Suprapubic skin (tissue), 4 donors: ENCODE data around the gene DDX23. TPM values are rescaled to one million over a fixed set of nuclear protein-coding genes. Genes with fewer than 3 reads are reported as not detected.

ENCODE experiments used
- DNase-seq, 2 donors: peaks; one replicate each; pipeline ENCODE4 v3.0.0-alpha.2; 2019; ENCODE audit warnings: low spot score in 2 of 2
- H3K27ac ChIP-seq: fragments of 200-600 bp; sonication (generic); one replicate; pipeline ENCODE4 v1.5.1; 2019
- H3K27me3 ChIP-seq: fragments of 200-600 bp; sonication (generic); one replicate; pipeline ENCODE4 v1.5.1; 2019
- H3K36me3 ChIP-seq: fragments of 200-600 bp; sonication (generic); one replicate; pipeline ENCODE4 v1.5.1; 2019
- H3K4me1 ChIP-seq: fragments of 200-600 bp; sonication (generic); one replicate; pipeline ENCODE4 v1.5.1; 2019
- H3K4me3 ChIP-seq: fragments of 200-600 bp; sonication (generic); one replicate; pipeline ENCODE4 v1.5.1; 2019; ENCODE audit warnings: mild to moderate bottlenecking
- H3K9me3 ChIP-seq: fragments of 200-600 bp; sonication (generic); one replicate; pipeline ENCODE4 v1.5.1; 2019
- EP300 ChIP-seq: sonication (generic); formaldehyde crosslinking; IDR thresholded peaks from one replicate; pipeline ENCODE4 v1.6.1; 2017; ENCODE audit warnings: antibody characterized with exemption
- POLR2A ChIP-seq, 2 donors: fragments of 450-650 bp; IDR thresholded peaks; one replicate each; pipeline ENCODE4 v1.6.1; 2017; ENCODE audit warnings: antibody characterized with exemption in 2 of 2, mild to moderate bottlenecking in 2 of 2, moderate library complexity in 2 of 2
- POLR2AphosphoS5 ChIP-seq, 3 donors: sonication (generic); formaldehyde crosslinking; IDR thresholded peaks; one replicate each; pipeline ENCODE4 v1.6.1; 2017; ENCODE audit warnings: antibody characterized with exemption in 3 of 3
- WGBS: methylation state at CpG from one replicate; pipeline ENCODE4 v1.1.5; 2018; 5-methylcytosine and 5-hydroxymethylcytosine counted together
- total RNA-seq, 4 donors: library from RNA; depleted of rRNA; stranded (reverse); fragments of >200 nt; gene quantifications; one replicate each; pipeline ENCODE4 v1.1.0, GENCODE V29; 2016
- TF ChIP-seq, protein P1 (sequence below), 2 donors: fragments of 200-600 bp in 1 of 2; fragments of 450-650 bp in 1 of 2; sonication (generic) in 1 of 2; IDR thresholded peaks; one replicate each; pipeline ENCODE4 v1.5.1; 2016 to 2019; ENCODE audit warnings: antibody characterized with exemption in 2 of 2, mild to moderate bottlenecking in 1 of 2, moderate library complexity in 1 of 2

The DDX23 gene
- total RNA-seq, 4 donors from 2014 or later, result 55.0 to 125 (median 62.2) TPM

DNA sequence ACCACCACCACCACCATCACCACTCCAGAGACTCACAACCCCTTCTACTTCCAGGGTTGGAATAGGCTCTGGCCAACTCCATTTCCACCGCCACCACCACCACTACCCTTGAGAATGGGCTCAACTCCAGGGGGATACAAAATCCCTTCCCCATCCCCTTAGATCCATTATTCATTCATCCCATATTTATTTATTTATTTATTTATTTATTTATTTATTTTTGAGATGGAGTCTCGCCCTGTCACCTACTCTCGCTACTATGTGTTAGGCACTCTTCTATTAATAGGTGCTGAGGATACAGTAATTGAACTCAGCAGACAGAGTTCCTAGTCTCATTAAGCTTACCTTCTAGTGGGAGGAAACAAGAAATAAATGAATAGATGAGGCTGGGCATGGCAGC lies 58.3 kb downstream of the DDX23 start:
- no peak overlapping the region for H3K4me3 ChIP-seq
- no peak overlapping the region for H3K27ac ChIP-seq
- WGBS, result 92% methylated on average over 3 of the region's 3 CpGs
- H3K27me3 ChIP-seq, result no peaks in the 10 kb centered on the region
- DNase-seq, result no peak
- H3K4me1 ChIP-seq, result peaks cover 9% of the 10 kb centered on the region
- TF ChIP-seq, protein P1, sequence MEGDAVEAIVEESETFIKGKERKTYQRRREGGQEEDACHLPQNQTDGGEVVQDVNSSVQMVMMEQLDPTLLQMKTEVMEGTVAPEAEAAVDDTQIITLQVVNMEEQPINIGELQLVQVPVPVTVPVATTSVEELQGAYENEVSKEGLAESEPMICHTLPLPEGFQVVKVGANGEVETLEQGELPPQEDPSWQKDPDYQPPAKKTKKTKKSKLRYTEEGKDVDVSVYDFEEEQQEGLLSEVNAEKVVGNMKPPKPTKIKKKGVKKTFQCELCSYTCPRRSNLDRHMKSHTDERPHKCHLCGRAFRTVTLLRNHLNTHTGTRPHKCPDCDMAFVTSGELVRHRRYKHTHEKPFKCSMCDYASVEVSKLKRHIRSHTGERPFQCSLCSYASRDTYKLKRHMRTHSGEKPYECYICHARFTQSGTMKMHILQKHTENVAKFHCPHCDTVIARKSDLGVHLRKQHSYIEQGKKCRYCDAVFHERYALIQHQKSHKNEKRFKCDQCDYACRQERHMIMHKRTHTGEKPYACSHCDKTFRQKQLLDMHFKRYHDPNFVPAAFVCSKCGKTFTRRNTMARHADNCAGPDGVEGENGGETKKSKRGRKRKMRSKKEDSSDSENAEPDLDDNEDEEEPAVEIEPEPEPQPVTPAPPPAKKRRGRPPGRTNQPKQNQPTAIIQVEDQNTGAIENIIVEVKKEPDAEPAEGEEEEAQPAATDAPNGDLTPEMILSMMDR (IDR thresholded peaks at IDR 0.05), result no peak
- TF ChIP-seq EP300 (no peak), POLR2AphosphoS5 (IDR thresholded peaks at IDR 0.05) (no peak)
- H3K36me3 ChIP-seq, result no peaks in the 10 kb centered on the region
- H3K9me3 ChIP-seq, result no peaks in the 10 kb centered on the region

DNA sequence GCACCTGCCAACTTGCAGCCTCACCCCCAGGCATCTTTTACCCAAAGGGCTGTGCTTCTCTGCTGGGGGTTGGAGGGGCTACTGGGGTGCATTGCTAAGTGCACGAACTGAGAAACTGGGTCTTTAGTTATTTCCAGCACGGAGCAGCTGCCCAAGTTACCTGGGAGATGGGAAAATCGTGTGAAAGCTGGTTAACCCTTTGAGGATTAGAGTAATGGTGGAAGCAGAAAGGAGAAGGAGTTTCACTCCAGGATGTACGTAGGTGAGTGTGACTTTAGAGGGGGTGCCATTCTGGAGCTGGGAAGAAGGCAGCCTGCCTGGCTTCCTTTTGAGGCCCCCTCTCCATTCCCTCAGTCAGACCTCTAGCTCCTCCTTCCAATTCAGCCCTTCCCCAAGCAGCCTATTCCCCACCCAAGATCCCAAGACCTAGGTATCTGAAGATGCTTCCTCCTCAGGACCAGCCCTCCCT lies 62.1 kb downstream of the DDX23 start:
- no peaks in the 10 kb centered on the region for H3K36me3 ChIP-seq
- TF ChIP-seq, protein P1 (IDR thresholded peaks at IDR 0.05), result no peak
- TF ChIP-seq POLR2A (IDR thresholded peaks at IDR 0.05), result no peak
- TF ChIP-seq EP300, result no peak
- TF ChIP-seq POLR2AphosphoS5 (IDR thresholded peaks at IDR 0.05), result no peak
- H3K27ac ChIP-seq, result no peak overlapping the region
- no peak for DNase-seq
- no peaks in the 10 kb centered on the region for H3K27me3 ChIP-seq
- no peaks in the 10 kb centered on the region for H3K9me3 ChIP-seq
- WGBS, result 16% methylated on average over 4 of the region's 4 CpGs
- peaks cover 33% of the 10 kb centered on the region for H3K4me1 ChIP-seq
- peak overlapping the region; percentile 82 for H3K4me3 ChIP-seq

DNA sequence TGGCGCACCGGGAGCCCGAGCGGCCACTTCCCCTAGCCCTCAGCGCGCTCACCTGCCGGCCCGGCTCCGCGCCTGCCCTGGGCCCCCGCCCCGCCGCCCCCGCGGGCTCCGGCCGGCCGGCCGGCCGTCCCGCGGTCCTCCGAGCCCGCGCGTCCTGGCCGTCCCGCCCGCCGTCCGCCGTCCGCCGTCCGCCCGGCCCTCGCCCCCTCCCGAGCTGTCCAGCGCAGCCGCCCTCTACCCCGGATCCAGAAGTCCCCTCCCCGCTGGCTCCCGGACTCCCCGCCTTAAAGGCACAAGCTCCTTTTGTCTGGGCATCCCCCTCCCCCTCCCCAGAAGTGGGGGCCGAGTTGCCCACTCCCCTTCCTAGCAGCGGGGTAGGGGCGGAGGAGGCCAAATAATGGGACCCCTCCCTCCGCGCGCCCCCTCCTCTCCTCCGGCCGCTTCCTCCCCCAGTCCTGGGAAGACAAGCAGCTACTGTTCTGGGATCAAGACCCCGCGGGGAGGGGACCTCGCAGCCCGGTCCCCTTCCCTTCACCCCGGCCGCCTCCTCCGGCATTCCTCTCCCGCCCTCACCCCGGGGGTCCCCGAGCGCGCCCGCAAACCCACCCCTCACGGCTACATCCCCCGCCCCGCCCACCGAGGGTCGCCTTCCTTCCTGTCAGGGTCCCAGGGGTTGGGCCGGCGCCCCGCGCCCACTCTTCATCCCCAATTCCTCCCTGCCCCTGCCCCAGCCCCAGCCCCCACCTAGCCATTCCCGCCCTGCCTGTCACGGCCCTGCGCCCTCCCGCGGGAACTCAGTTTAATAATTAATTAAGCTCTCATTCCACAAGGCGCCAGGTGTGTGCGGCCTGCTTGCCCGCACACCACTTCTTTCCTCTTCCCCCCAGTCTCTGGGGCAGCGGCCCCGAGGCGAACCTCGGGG lies 62.8 kb downstream of the DDX23 start, which contains the start of gene ADCY6:
ADCY6 (minus strand) TSS at position 236 of the 922 bp plus-strand sequence. CDS start 5,655 bp downstream, outside the sequence.
- no peak for TF ChIP-seq POLR2AphosphoS5 (IDR thresholded peaks at IDR 0.05)
- TF ChIP-seq, protein P1 (IDR thresholded peaks at IDR 0.05), result no peak
- no peak for TF ChIP-seq EP300
- TF ChIP-seq POLR2A (IDR thresholded peaks at IDR 0.05), result no peak

DNA sequence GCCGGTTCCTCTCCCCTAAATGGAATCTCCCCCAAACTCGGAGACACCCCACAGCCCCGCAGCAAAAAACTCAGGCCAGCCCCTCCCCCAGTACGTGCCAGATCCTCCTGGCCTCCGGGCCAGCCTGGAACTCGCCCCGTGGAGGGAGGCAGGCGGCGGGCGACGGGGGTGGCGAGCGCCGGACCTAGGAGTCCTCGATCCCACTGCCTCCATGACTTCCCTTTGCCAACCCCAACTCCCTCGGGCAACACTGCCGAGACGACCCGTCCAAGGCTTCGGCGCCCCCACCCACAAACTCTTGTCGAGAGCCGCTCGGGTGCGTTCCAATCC lies 63.5 kb downstream of the DDX23 start:
- no peak for DNase-seq
- peak overlapping the region; percentile 86 for H3K27ac ChIP-seq
- H3K27me3 ChIP-seq, result no peaks in the 10 kb centered on the region
- peak overlapping the region; percentile 82 for H3K4me3 ChIP-seq
- H3K9me3 ChIP-seq, result no peaks in the 10 kb centered on the region
- H3K4me1 ChIP-seq, result peaks cover 33% of the 10 kb centered on the region
- no peak for TF ChIP-seq EP300
- TF ChIP-seq POLR2A (IDR thresholded peaks at IDR 0.05), result no peak
- no peak for TF ChIP-seq POLR2AphosphoS5 (IDR thresholded peaks at IDR 0.05)
- TF ChIP-seq, protein P1 (IDR thresholded peaks at IDR 0.05), result no peak
- WGBS, result 0% methylated on average over 14 of the region's 25 CpGs
- no peaks in the 10 kb centered on the region for H3K36me3 ChIP-seq

More for the DNA sequence above, 62.8 kb downstream of the DDX23 start, which contains the start of gene ADCY6:
- H3K27me3 ChIP-seq, result no peaks in the 10 kb centered on the region
- no peaks in the 10 kb centered on the region for H3K9me3 ChIP-seq
- peak; percentile 87 to 91 for DNase-seq
- under 1% methylated on average over 38 of the region's 86 CpGs for WGBS
- peak within 1 kb of the TSS; percentile 86 for H3K27ac ChIP-seq
- peak within 1 kb of the TSS; percentile 82 for H3K4me3 ChIP-seq
- H3K4me1 ChIP-seq, result peaks cover 33% of the 10 kb centered on the region
- no peaks in the 10 kb centered on the region for H3K36me3 ChIP-seq

DNA sequence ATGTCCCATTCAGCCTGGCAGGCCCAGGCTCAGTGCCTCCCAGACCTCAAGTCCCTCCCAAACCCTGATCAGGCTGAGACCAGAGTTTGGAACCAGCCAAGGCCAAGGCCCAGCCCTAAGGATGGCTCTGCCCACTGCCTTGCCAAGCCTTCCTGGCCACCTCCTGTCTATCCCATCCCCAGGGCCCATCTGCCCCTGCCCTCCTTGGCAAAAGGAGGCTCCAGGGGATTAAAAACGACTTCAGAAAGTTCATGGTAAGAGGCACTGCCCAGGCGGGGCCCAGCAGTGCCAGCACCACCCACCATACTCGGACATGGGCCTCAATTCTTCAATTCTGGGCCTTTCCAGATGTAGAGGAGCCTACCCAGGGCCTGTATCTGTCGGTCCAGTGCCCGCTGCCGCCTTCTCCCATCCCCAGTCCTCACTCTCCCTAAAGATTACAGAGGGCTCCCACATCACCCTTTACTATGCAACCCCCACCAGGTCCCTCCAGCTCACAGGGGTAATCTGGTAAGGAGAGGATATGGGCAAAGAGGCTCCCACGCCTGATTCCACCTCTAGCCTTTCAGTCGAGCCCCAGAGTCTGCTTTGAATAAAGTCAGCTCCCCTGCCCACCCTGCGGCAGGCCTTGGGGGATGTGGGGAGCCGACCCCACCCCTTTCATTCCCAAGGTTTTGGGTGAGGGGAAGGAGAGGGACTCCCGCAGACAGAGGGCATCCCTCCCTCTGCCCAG lies 64.0 kb downstream of the DDX23 start:
- H3K27me3 ChIP-seq, result no peaks in the 10 kb centered on the region
- no peak for DNase-seq
- peak overlapping the region; percentile 86 for H3K27ac ChIP-seq
- H3K4me1 ChIP-seq, result peaks cover 33% of the 10 kb centered on the region
- WGBS, result 21% methylated on average over 11 of the region's 11 CpGs
- H3K4me3 ChIP-seq, result peak overlapping the region; percentile 82
- TF ChIP-seq POLR2AphosphoS5 (IDR thresholded peaks at IDR 0.05) (no peak), EP300 (no peak), POLR2A (IDR thresholded peaks at IDR 0.05) (no peak)
- TF ChIP-seq, protein P1 (IDR thresholded peaks at IDR 0.05), result no peak
- no peaks in the 10 kb centered on the region for H3K9me3 ChIP-seq
- peaks cover 1% of the 10 kb centered on the region for H3K36me3 ChIP-seq
